GM15510 (cell line): ENCODE data around the gene ACSF2.

Source experiments
- POLR2A ChIP-seq: IDR thresholded peaks from 3 replicates; pipeline ENCODE4 v1.6.1; 2011; ENCODE audit warnings: borderline replicate concordance; ENCODE audit not compliant: insufficient read length; ENCODE audit errors: extremely low read depth

ACSF2 gene

DNA sequence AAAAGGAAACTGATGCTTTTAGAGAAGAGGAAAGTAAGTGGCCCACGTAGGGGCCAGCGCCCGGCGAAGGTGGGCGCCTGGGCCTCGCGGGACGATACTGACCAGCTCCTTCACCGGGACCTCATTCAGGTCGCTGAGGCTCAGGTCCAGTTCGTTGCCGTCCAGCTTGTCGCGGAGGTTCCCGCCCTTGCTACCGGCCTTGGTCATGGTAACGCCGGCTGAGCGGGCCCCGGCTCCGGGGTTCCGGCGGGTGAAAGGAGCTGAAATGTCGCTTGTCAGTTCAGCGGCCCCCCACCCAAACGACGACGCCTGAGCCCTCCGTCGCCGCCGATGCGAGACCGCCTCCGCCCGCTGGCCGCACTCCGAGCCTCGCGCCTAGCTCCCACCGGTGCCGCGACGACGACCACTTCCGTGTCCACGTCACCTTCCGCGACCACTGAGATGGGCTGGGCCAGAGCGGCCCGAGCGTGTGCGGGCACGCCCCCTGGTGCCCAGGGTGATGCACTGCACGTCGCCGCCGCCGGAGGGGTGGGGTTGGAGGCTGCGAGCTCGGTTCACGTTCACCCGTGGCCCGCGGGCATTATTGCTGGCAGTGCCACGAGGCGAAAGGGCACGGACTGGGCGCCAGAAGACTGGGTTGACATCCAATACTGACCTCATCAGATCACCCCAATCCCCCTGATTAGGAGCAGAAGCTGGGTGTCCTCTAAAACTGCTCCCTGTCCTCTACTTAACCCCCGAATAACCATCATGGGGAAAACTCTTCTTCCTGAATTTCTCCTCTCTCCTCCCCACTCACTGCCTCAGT is 28.7 kb upstream of the ACSF2 start, which contains the start of gene LRRC59:
LRRC59 (minus strand) TSS at position 413 of the 808 bp plus-strand sequence; CDS start at position 207, 206 bp downstream.
- peak; percentile 94 for TF ChIP-seq POLR2A

GRCh38 chr17:50397919-50398285 is 28.1 kb upstream of the ACSF2 start:
- TF ChIP-seq POLR2A, result no peak

GRCh38 chr17:50406578-50406977 is 19.4 kb upstream of the ACSF2 start:
- TF ChIP-seq POLR2A, result no peak

GRCh38 chr17:50407921-50408320 is 18.1 kb upstream of the ACSF2 start:
- TF ChIP-seq POLR2A, result no peak

DNA sequence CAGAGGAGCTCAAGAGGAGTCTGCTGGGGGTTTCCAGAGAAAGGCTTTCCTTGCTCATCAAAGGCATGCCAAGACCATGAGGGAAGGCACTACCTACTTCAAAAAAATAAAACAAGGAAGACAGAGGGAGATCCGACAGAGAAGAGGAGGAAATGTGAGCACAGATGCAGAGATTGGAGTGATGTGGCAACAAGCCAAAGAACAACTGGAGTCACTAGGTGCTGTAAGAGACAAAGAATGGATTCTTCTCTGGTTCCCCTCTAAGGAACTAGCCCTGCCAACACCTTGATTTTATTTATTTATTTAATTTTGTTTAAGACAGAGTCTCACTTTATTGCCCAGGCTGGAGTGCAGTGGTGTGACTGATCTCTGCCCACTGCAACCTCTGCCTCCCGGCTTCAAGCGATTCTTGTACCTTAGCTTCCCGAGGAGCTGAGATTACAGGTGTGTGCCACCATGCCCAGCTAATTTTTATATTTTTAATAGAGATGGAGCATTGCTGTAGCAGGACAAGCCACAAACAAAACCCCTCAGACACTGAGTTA is 13.8 kb upstream of the ACSF2 start:
- no peak for TF ChIP-seq POLR2A

DNA sequence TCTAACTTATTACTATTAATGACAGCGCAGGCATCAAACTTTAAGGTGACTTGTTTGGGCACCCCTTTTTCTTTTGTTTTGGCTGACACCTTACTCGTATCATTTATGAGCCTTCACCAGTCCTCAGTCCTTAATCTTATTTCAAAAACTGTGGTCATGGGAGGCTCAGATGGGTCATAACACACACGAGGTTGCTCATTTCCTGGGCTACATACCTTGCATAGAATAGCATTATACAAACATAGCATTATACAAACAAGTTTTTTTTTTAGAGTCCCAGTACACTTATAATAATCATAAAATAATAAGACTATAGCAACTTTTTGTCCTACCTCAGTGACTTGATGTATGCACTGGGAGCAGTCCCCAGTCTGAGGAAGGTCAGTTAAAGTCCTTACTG is 11.2 kb upstream of the ACSF2 start:
- no peak for TF ChIP-seq POLR2A

DNA sequence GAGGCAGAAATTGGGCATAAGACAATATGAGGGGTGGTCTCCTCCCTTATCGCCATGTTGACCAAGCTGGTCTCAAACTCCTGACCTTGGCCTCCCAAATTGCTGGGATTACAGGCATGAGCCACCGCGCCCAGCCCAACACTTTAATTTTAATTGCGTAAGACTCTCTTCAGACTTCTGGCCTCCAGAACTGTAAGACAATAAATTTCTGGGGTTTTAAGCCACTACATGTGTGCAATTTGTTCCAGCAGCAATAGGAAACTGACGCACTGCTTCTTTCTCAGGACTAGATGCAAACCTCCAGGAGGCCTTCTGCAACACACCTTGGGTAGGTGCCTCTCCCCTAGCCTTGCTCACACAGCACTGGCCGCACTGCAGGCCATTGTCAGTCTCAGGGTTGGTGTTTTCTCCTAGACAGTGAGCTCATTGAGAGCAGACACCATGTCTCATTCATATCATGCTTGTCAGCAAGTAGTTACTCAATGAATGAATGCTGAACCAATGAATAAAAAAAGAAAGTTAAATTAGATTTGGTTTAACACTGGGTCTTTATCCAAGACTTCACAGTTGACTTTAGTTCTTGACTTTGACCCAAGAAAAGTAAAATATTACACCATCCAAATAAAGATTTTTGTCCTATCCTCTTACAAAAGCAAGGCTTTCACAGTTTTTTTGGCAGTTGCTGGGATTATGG is 5.5 kb upstream of the ACSF2 start:
- TF ChIP-seq POLR2A, result no peak

- TF ChIP-seq POLR2A, result no peak
These were observed 4.5 kb upstream of the ACSF2 start for GRCh38 chr17:50421308-50422051.

GRCh38 chr17:50422738-50423137 is 3.3 kb upstream of the ACSF2 start:
- no peak for TF ChIP-seq POLR2A

GRCh38 chr17:50423553-50424159 is 2.4 kb upstream of the ACSF2 start:
- TF ChIP-seq POLR2A, result no peak

GRCh38 chr17:50424246-50424995 is 1.6 kb upstream of the ACSF2 start:
- TF ChIP-seq POLR2A, result no peak

- no peak for TF ChIP-seq POLR2A
These were observed 879 bp upstream of the ACSF2 start for GRCh38 chr17:50424996-50425681.

DNA sequence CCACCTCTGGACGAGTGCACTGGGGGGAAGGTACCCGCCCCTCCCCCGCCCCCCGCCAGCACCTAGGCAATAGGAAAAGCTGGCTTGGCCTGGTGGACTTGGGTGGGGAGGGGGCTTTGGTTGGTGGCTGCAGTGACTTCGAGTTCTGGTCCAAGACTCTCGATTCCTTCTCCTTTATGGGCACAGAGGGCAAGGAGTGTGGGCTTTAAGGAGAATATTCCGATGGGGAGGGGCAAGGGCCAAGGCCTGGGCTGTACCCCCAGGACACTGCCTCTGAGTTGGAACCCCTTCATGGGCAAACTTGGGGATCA is 409 bp downstream of the ACSF2 start:
- no peak for TF ChIP-seq POLR2A
